Measurements from ENCODE around the gene TALDO1.

Gene TALDO1

DNA sequence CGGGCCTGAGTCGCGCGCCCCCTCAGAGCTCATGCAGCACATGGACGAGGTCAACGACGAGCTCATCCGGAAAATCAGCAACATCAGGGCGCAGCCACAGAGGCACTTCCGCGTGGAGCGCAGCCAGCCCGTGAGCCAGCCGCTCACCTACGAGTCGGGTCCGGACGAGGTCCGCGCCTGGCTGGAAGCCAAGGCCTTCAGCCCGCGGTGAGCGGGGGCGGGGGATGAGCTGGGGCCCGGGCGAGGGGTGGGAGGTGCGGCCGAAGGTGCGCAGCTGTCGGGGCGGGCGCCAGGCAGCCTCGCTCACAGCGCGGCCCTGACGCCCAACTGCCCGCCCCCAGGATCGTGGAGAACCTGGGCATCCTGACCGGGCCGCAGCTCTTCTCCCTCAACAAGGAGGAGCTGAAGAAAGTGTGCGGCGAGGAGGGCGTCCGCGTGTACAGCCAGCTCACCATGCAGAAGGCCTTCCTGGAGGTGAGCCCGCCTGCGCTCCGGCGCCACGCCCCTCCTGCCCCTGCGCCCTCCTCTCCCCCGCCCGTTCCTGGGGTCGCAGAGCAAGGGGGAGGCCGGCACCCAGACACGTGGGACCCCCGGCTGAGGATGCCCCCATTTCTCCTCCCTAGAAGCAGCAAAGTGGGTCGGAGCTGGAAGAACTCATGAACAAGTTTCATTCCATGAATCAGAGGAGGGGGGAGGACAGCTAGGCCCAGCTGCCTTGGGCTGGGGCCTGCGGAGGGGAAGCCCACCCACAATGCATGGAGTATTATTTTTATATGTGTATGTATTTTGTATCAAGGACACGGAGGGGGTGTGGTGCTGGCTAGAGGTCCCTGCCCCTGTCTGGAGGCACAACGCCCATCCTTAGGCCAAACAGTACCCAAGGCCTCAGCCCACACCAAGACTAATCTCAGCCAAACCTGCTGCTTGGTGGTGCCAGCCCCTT lies 20.7 kb upstream of the TALDO1 start:
- H2AFZ ChIP-seq (ENCODE audit: low read length), result peak overlapping the region; percentile 55
- no peaks in the 10 kb centered on the region for H3K27me3 ChIP-seq (replicated peaks; ENCODE audit: insufficient read depth, low read length)
- TF ChIP-seq EZH2 (optimal IDR thresholded peaks at IDR 0.05; ENCODE audit: low read depth, low read length) (no peak), EZH2phosphoT487 (IDR thresholded peaks at IDR 0.05; ENCODE audit: low read length) (no peak)
- TF ChIP-seq, protein P1, sequence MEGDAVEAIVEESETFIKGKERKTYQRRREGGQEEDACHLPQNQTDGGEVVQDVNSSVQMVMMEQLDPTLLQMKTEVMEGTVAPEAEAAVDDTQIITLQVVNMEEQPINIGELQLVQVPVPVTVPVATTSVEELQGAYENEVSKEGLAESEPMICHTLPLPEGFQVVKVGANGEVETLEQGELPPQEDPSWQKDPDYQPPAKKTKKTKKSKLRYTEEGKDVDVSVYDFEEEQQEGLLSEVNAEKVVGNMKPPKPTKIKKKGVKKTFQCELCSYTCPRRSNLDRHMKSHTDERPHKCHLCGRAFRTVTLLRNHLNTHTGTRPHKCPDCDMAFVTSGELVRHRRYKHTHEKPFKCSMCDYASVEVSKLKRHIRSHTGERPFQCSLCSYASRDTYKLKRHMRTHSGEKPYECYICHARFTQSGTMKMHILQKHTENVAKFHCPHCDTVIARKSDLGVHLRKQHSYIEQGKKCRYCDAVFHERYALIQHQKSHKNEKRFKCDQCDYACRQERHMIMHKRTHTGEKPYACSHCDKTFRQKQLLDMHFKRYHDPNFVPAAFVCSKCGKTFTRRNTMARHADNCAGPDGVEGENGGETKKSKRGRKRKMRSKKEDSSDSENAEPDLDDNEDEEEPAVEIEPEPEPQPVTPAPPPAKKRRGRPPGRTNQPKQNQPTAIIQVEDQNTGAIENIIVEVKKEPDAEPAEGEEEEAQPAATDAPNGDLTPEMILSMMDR (IDR thresholded peaks at IDR 0.05; ENCODE audit: low read length), result no peak
- no peaks in the 10 kb centered on the region for H3K9me3 ChIP-seq (replicated peaks; ENCODE audit: insufficient read depth, low read length)
- peak overlapping the region; percentile 60 for H3K4me2 ChIP-seq (ENCODE audit: low read depth, low read length)
- peaks cover 16% of the 10 kb centered on the region; the same call in 1 of the 2 replicates for H3F3A ChIP-seq (ENCODE audit: insufficient read depth, low read length)
- H3K27ac ChIP-seq (ENCODE audit: low read length), result no peak overlapping the region; the same call in 1 of the 2 replicates
- H3K4me1 ChIP-seq (ENCODE audit: low read length), result peaks cover 13% of the 10 kb centered on the region
- no peaks in the 10 kb centered on the region for H3K36me3 ChIP-seq (replicated peaks; ENCODE audit: insufficient read depth, low read length)
- no peaks in the 10 kb centered on the region for H3K9me2 ChIP-seq (replicated peaks; ENCODE audit: insufficient read depth, low read length)
- H3K79me2 ChIP-seq (ENCODE audit: low read length), result no peaks in the 10 kb centered on the region
- DNase-seq, result peak; percentile 87
- no peaks in the 10 kb centered on the region for H4K20me1 ChIP-seq (ENCODE audit: insufficient read depth, low read length)
- peak overlapping the region; percentile 48 for H3K4me3 ChIP-seq (ENCODE audit: low read length)
- peak overlapping the region; percentile 34; the same call in 1 of the 2 replicates for H3K9ac ChIP-seq (ENCODE audit: low read length)

DNA sequence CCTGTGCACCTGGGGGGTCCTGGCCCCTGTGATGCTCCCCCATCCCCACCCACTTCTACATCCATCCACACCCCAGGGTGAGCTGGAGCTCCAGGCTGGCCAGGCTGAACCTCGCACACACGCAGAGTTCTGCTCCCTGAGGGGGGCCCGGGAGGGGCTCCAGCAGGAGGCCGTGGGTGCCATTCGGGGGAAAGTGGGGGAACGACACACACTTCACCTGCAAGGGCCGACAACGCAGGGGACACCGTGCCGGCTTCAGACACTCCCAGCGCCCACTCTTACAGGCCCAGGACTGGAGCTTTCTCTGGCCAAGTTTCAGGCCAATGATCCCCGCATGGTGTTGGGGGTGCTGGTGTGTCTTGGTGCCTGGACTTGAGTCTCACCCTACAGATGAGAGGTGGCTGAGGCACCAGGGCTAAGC lies 20.0 kb upstream of the TALDO1 start:
- Histone ChIP-seq H3K4me1 (ENCODE audit: low read length) (peaks cover 7% of the 10 kb centered on the region), H4K20me1 (ENCODE audit: insufficient read depth, low read length) (no peaks in the 10 kb centered on the region), H2AFZ (ENCODE audit: low read length) (no peak overlapping the region), H3K9me3 (replicated peaks; ENCODE audit: insufficient read depth, low read length) (no peaks in the 10 kb centered on the region), H3K79me2 (ENCODE audit: low read length) (no peaks in the 10 kb centered on the region), H3K4me3 (ENCODE audit: low read length) (no peak overlapping the region), H3K4me2 (ENCODE audit: low read depth, low read length) (no peak overlapping the region; the same call in 1 of the 2 replicates), H3K9ac (ENCODE audit: low read length) (no peak overlapping the region), H3K36me3 (replicated peaks; ENCODE audit: insufficient read depth, low read length) (no peaks in the 10 kb centered on the region), H3K27me3 (replicated peaks; ENCODE audit: insufficient read depth, low read length) (no peaks in the 10 kb centered on the region), H3K27ac (ENCODE audit: low read length) (no peak overlapping the region), H3K9me2 (replicated peaks; ENCODE audit: insufficient read depth, low read length) (no peaks in the 10 kb centered on the region), H3F3A (ENCODE audit: insufficient read depth, low read length) (peaks cover 16% of the 10 kb centered on the region; the same call in 1 of the 2 replicates)
- TF ChIP-seq EZH2 (optimal IDR thresholded peaks at IDR 0.05; ENCODE audit: low read depth, low read length) (no peak), EZH2phosphoT487 (IDR thresholded peaks at IDR 0.05; ENCODE audit: low read length) (no peak)
- TF ChIP-seq, protein P1 (IDR thresholded peaks at IDR 0.05; ENCODE audit: low read length), result no peak
- no peak for DNase-seq

DNA sequence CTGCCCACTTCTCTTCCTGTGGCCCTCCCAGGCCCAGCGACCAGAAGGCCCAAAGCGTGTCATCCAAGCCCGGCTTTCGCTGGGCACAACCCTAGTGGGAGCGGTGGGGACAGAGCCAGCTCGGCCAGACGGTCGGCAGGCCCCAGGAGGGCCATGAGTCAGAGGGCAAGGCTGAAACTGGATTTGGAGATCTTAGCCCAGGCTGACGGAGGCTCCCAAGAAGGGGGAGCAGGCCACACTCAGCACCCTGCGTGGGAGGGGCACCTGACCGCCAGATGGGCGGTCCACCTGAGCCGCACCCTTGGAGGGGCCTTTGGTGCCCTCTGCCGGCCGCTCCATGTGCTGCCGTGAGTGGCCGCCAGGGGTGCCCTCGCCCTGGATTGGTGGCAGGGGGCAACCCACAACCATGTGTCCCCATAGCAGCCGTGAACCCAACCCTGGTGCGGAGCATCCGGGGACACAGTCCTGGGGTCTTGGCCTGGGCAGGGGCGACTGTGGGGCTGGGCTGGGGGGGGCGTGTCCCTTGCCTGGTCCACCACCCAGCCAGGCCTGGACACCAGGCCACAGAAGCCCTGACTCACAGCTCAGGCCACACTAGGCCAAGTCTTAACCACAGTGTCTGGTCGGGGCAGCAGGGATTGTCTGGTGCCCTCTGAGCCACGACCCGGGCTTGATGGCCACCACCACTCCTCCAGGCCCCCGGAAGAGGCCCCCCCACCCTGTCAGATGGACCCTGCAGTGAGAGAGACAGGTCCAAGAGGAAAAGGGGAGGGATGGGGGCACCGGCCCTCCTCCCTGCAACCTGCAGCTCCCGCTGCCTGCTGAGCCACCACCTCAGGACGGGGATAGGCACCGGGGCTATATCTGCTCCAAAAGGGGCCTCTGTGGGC lies 19.2 kb upstream of the TALDO1 start:
- Histone ChIP-seq H3K27ac (ENCODE audit: low read length) (no peak overlapping the region), H3K9me3 (replicated peaks; ENCODE audit: insufficient read depth, low read length) (no peaks in the 10 kb centered on the region), H3K27me3 (replicated peaks; ENCODE audit: insufficient read depth, low read length) (peaks cover 3% of the 10 kb centered on the region; the same call in 1 of the 2 replicates), H3K79me2 (ENCODE audit: low read length) (no peaks in the 10 kb centered on the region), H3K36me3 (replicated peaks; ENCODE audit: insufficient read depth, low read length) (no peaks in the 10 kb centered on the region), H2AFZ (ENCODE audit: low read length) (no peak overlapping the region), H3K9ac (ENCODE audit: low read length) (no peak overlapping the region), H3K9me2 (replicated peaks; ENCODE audit: insufficient read depth, low read length) (no peaks in the 10 kb centered on the region), H3K4me1 (ENCODE audit: low read length) (peaks cover 5% of the 10 kb centered on the region; the same call in 1 of the 2 replicates), H3K4me2 (ENCODE audit: low read depth, low read length) (peak overlapping the region; percentile 10; the same call in 1 of the 2 replicates), H3F3A (ENCODE audit: insufficient read depth, low read length) (peaks cover 16% of the 10 kb centered on the region; the same call in 1 of the 2 replicates), H3K4me3 (ENCODE audit: low read length) (no peak overlapping the region), H4K20me1 (ENCODE audit: insufficient read depth, low read length) (no peaks in the 10 kb centered on the region)
- DNase-seq, result peak; percentile 74
- TF ChIP-seq EZH2 (optimal IDR thresholded peaks at IDR 0.05; ENCODE audit: low read depth, low read length) (no peak), EZH2phosphoT487 (IDR thresholded peaks at IDR 0.05; ENCODE audit: low read length) (no peak)
- TF ChIP-seq, protein P1 (IDR thresholded peaks at IDR 0.05; ENCODE audit: low read length), result peak; percentile 100

Data from MM.1S (cell line).